Globus pallidus (tissue), 1 donor: ENCODE measurements around the gene SLC7A9.

Source experiments
- DNase-seq: peaks from one replicate; pipeline ENCODE4 v3.0.0-alpha.2; 2015; ENCODE audit warnings: low spot score

SLC7A9 gene

GRCh38 chr19:32824916-32825608, 44.5 kb downstream of the SLC7A9 start:
- DNase-seq, result no peak

- no peak for DNase-seq
These were observed 45.3 kb downstream of the SLC7A9 start for GRCh38 chr19:32824191-32824751.

GRCh38 chr19:32823747-32824102, 45.8 kb downstream of the SLC7A9 start:
- DNase-seq, result no peak

GRCh38 chr19:32822916-32823746, 46.4 kb downstream of the SLC7A9 start:
- no peak for DNase-seq

- DNase-seq, result no peak
These were observed 49.9 kb downstream of the SLC7A9 start for GRCh38 chr19:32819419-32820400.

GRCh38 chr19:32818536-32818935, 51.0 kb downstream of the SLC7A9 start:
- DNase-seq, result no peak

GRCh38 chr19:32817569-32818476, 51.7 kb downstream of the SLC7A9 start:
- no peak for DNase-seq

- no peak for DNase-seq
These were observed 52.9 kb downstream of the SLC7A9 start for GRCh38 chr19:32816555-32817099.

GRCh38 chr19:32814624-32815023, 54.9 kb downstream of the SLC7A9 start:
- DNase-seq, result no peak

GRCh38 chr19:32813862-32814425, 55.6 kb downstream of the SLC7A9 start:
- DNase-seq, result peak; percentile 23

- DNase-seq, result no peak
These were observed 57.0 kb downstream of the SLC7A9 start for GRCh38 chr19:32812571-32812970.

GRCh38 chr19:32812036-32812435, 57.5 kb downstream of the SLC7A9 start:
- DNase-seq, result no peak

GRCh38 chr19:32811151-32811550, 58.4 kb downstream of the SLC7A9 start:
- DNase-seq, result no peak

GRCh38 chr19:32810452-32810851, 59.1 kb downstream of the SLC7A9 start:
- DNase-seq, result no peak

- DNase-seq, result no peak
These were observed 59.8 kb downstream of the SLC7A9 start for GRCh38 chr19:32809754-32810153.

- no peak for DNase-seq
These were observed 60.3 kb downstream of the SLC7A9 start for GRCh38 chr19:32809254-32809653.

GRCh38 chr19:32808236-32808635, 61.3 kb downstream of the SLC7A9 start:
- DNase-seq, result no peak

GRCh38 chr19:32802840-32803239, 66.7 kb downstream of the SLC7A9 start:
- DNase-seq, result no peak

- DNase-seq, result no peak
These were observed 68.8 kb downstream of the SLC7A9 start for GRCh38 chr19:32800754-32801153.

- no peak for DNase-seq
These were observed 69.4 kb downstream of the SLC7A9 start for GRCh38 chr19:32800191-32800590.
